Left lung (tissue), 10 donors: ENCODE data around the gene ZNF814. TPM values are rescaled to one million over a fixed set of nuclear protein-coding genes. Genes with fewer than 3 reads are reported as not detected.
A peak's percentile ranks its signal among the peaks of the same experiment; 100 is the strongest.
"Not testable (repeated sequence)": the region's sequence is repeated elsewhere in the genome, so short reads cannot be mapped to it uniquely, and the experiment has no call there.

ENCODE experiments used
- ATAC-seq: fragments of 200-7000 bp; cut with Tn5 transposase; one replicate; pipeline ENCODE4 v1.9.1; 2020; ENCODE audit warnings: moderate library complexity
- DNase-seq, 4 donors: peaks; one replicate each; pipeline ENCODE4 v3.0.0-alpha.2; 2013 to 2020
- H3K27ac ChIP-seq, 2 donors: fragments of 200-600 bp; sonication (generic) in 1 of 2; one replicate each; pipeline versions ENCODE4 v1.5.0 to v1.8.0; 2020 to 2021
- H3K27me3 ChIP-seq, 2 donors: fragments of 200-600 bp; sonication (generic) in 1 of 2; one replicate each; pipeline versions ENCODE4 v1.5.0 to v1.8.0; 2020 to 2021
- H3K36me3 ChIP-seq, 2 donors: fragments of 200-600 bp; sonication (generic) in 1 of 2; one replicate each; pipeline versions ENCODE4 v1.5.0 to v1.8.0; 2020 to 2021
- H3K4me1 ChIP-seq, 2 donors: fragments of 200-600 bp; one replicate each; pipeline ENCODE4 v1.8.0; 2021
- H3K4me3 ChIP-seq, 2 donors: fragments of 200-600 bp; sonication (generic) in 1 of 2; one replicate each; pipeline versions ENCODE4 v1.5.0 to v1.8.0; 2020 to 2021; ENCODE audit warnings: mild to moderate bottlenecking in 1 of 2
- H3K9me3 ChIP-seq, 2 donors: fragments of 200-600 bp; sonication (generic) in 1 of 2; one replicate each; pipeline versions ENCODE4 v1.5.0 to v1.8.0; 2020 to 2021
- intact Hi-C, 2 donors: fragments of 100-400 bp; cut with DNase I; formaldehyde crosslinking; loops; one replicate each; pipeline versions ENCODE4 v1.11.2 to v1.14.2; 2022
- polyA plus RNA-seq, 6 donors: library from polyadenylated mRNA; unstranded; fragments of 120-200 nt; gene quantifications; one replicate each; pipeline ENCODE4 v1.2.1, GENCODE V29; 2013; ENCODE audit not compliant: insufficient read length in 6 of 6
- total RNA-seq, 2 donors: library from RNA; stranded (reverse); fragmentation: NEBNext Ultra II Directional; extraction: Animal tissue kit (Norgen Biotek cat#: 25700); gene quantifications; one replicate each; pipeline ENCODE4 v1.2.1, GENCODE V29; 2021
- TF ChIP-seq, protein P1 (sequence below), 2 donors: fragments of 200-600 bp; sonication (generic) in 1 of 2; IDR thresholded peaks; one replicate each; pipeline versions ENCODE4 v1.5.0 to v1.8.0; 2021; ENCODE audit warnings: antibody characterized with exemption in 2 of 2
- donor health status: DM: no; HTN: yes; CAD: no.
- donor health status: DM: no; HTN: no; CAD: no.

Gene ZNF814
- total and polyA plus RNA-seq, 8 donors: 10.7 to 71.2 (median 62.3) TPM

DNA sequence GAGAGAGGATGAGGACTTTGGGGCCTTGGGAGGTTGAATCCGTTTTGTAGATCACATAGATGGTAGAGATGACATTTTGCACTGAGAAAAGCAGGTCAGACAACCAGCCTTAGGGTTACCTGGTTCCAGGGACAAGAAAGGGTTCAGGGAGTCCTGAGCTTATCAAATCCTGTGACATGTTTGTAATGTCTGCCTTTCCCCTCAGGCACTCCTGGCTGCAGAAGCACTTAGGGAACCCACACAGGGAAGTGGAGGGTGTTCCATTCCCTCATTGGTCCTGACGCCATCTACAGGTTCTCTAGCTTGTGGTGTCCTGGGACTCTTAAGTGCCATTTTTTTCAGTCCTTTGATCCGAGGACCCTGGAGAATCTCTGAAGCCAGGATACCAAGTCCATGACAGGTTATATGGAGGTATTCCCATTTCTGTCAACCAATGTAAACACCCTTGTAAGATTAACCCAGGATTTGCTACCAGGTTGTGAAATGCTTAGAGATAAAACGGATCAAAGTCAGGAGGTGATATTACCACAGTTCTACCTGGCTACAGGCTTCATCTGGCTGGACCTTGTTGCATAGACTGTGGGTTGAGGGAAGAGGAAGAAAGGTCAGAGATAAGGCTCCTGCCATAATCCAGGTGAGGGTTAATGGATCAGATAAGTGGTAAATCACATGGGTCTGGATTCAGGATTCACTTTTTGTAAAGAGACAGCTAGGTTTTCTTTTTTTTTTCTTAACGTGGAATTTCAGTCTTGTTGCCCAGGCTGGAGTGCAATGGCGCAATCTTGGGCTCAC, 36.8 kb downstream of the ZNF814 start:
- ATAC-seq, H3K9me3 ChIP-seq, H3K4me3 ChIP-seq, DNase-seq, H3K27ac ChIP-seq, intact Hi-C loops, H3K27me3 ChIP-seq: not testable (repeated sequence)
- peaks cover 12 to 17% of the 10 kb centered on the region in 2 donors for H3K4me1 ChIP-seq
- H3K36me3 ChIP-seq: peaks cover 0 to 30% of the 10 kb centered on the region in 2 donors

DNA sequence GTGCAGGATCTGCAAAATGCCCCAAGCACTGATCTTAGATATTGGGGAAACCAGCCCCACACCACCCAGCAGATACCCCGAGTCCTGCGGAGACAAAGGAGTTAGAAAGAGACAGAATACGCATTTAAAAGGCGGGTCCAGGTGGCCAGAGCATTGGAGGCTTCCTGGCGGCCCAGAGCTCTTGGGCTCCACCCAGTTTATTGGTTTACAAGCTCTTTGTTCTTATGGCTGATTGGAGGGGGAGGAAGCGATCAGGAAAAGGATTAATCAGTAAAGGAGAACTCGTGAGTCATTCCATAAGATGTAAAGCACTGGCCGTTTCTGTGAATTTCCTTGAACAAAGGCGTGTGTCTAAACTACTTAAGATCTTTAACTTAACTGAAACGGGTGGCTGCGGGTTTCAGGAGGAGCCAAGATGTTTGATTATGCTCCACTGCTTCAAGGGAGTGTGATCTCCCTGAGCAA, 38.3 kb downstream of the ZNF814 start:
- H3K4me3 ChIP-seq: peak overlapping the region; percentile 69 to 73
- H3K36me3 ChIP-seq: peaks cover 0 to 21% of the 10 kb centered on the region in 2 donors
- peak; percentile 17 for ATAC-seq
- H3K9me3 ChIP-seq: no peaks in the 10 kb centered on the region
- TF ChIP-seq, protein P1, sequence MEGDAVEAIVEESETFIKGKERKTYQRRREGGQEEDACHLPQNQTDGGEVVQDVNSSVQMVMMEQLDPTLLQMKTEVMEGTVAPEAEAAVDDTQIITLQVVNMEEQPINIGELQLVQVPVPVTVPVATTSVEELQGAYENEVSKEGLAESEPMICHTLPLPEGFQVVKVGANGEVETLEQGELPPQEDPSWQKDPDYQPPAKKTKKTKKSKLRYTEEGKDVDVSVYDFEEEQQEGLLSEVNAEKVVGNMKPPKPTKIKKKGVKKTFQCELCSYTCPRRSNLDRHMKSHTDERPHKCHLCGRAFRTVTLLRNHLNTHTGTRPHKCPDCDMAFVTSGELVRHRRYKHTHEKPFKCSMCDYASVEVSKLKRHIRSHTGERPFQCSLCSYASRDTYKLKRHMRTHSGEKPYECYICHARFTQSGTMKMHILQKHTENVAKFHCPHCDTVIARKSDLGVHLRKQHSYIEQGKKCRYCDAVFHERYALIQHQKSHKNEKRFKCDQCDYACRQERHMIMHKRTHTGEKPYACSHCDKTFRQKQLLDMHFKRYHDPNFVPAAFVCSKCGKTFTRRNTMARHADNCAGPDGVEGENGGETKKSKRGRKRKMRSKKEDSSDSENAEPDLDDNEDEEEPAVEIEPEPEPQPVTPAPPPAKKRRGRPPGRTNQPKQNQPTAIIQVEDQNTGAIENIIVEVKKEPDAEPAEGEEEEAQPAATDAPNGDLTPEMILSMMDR (IDR thresholded peaks at IDR 0.05): no peak
- intact Hi-C loops: no loop called here
- H3K27ac ChIP-seq: peak overlapping the region in 1 of 2 donors; percentile 68
- no peaks in the 10 kb centered on the region for H3K27me3 ChIP-seq
- DNase-seq: no peak
- peaks cover 12 to 17% of the 10 kb centered on the region in 2 donors for H3K4me1 ChIP-seq

DNA sequence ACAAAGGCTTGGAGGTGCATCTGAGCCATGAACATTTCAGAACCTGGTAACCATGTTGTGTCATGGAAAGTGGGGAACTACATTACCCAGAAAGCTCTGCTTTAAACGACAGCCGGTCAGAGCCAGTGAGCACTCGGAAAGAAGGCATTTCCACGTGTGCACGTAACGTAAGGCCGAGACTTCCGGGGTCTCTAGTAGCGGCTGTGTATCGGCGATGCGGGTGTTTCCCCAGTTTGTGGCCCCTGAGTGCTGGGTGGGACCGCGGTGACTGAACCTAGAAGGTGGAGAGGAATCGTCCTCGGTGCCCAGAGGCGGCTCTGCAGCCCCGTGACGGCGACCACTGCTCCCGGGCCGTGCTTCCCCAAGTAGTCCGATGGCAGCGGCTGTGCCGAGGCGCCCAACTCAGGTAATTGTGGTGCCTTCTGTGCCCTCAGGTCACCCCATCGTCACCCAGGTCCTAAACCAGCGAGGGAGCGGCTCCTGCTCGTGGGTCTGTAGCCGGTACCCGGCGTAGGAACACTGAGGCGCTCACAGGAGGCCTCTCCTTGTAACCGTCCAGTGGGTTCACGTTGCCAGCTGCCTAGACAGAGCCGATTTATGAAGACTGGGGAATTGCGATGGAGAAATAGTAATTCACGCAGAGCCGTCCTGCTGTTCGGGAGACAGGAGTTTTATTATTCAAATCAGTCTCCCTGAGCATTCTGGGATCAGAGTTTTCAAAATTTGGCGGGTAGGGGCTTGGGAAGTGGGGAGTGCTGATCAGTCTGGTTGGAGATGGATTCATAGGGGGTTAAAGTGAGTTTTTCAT, 39.0 kb downstream of the ZNF814 start, which contains the start of gene ZNF587:
Gene ZNF587 (plus strand): TSS at position 194 of the 808 bp plus-strand sequence. CDS start 180 bp downstream, at position 374.
- intact Hi-C loops, H3K9me3 ChIP-seq, H3K27me3 ChIP-seq: not testable (repeated sequence)
- Histone ChIP-seq H3K4me1 (peaks cover 12 to 17% of the 10 kb centered on the region in 2 donors), H3K4me3 (peak within 1 kb of the TSS; percentile 69 to 73), H3K36me3 (peaks cover 0 to 14% of the 10 kb centered on the region in 2 donors), H3K27ac (peak within 1 kb of the TSS; percentile 63 to 68)
- DNase-seq: peak; percentile 51 to 85 (median 80)
- peak; percentile 99 for ATAC-seq

DNA sequence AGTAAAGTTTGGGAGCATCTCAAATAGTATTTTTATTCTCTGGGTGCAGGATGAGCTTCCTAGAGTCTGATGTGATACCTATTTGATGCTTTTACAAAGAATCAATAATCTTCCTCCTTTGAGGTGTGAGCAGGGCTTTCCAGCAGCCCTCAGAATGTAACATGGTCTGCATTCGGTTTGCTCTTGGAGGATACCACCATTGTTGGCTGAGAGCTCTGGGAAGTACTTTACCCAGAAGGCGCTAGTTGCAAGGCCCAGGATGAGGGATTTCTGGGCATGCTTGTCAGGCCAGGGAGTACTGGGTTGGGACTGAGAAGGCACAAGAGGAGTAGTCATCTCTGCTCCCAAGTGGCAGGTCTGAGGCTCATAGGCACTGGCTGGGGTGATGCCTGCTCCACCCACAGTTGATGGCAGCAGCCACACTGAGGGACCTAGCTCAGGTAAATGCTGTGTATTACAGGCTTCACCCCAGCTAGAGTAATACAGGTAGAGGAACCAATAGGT, 39.6 kb downstream of the ZNF814 start:
- intact Hi-C loops, H3K27me3 ChIP-seq, H3K27ac ChIP-seq, H3K9me3 ChIP-seq, DNase-seq, H3K36me3 ChIP-seq: not testable (repeated sequence)
- Histone ChIP-seq H3K4me1 (peaks cover 12 to 17% of the 10 kb centered on the region in 2 donors), H3K4me3 (peak overlapping the region in 1 of 2 donors; percentile 73)
- ATAC-seq: peak; percentile 25

DNA sequence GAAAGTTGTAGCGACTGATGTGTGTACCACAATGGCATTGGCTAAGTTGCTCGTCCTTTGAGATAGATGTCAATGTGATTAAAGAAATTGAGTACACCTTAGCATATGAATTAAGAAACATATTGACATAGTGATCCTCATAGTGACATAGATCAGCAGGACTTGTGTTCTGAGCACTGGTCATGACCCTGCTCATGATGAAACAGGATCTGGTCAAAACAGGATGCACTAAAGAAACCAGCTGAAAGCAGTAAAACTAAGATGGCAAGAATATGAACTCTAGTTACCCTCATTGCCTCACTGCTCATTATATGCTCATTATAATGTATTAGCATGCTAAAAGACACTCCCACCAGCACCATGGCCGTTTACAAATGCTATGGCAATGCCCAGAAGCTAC, 41.7 kb downstream of the ZNF814 start:
- H3K27me3 ChIP-seq, DNase-seq, H3K27ac ChIP-seq, H3K4me3 ChIP-seq, H3K9me3 ChIP-seq, intact Hi-C loops, ATAC-seq: not testable (repeated sequence)
- Histone ChIP-seq H3K4me1 (peaks cover 12 to 17% of the 10 kb centered on the region in 2 donors), H3K36me3 (peaks cover 0 to 20% of the 10 kb centered on the region in 2 donors)

DNA sequence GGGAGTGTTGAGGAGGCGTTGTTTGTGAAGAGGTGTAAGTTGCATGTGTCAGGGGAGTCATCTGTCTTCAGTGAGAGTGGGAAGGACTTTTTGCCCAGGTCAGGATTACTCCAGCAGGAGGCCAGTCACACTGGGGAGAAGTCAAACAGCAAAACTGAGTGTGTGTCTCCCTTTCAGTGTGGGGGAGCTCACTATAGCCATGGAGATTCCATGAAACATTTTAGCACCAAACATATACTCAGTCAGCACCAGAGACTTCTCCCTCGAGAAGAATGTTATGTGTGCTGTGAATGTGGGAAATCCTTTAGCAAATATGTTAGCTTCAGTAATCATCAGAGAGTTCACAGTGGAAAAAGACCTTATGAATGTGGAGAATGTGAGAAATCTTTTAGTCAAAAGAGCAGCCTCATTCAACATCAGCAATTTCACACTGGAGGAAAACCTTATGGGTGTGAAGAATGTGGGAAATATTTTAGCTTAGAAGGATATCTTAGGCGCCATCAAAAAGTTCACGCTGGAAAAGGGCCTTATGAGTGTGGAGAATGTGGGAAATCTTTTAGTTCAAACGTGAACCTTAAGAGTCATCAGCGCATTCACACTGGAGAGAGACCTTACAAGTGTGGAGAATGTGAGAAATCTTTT, 47.6 kb downstream of the ZNF814 start:
- no peak overlapping the region for H3K27ac ChIP-seq
- no peak for ATAC-seq
- H3K27me3 ChIP-seq: no peaks in the 10 kb centered on the region
- TF ChIP-seq, protein P1 (IDR thresholded peaks at IDR 0.05): no peak
- H3K4me1 ChIP-seq: no peaks in the 10 kb centered on the region
- H3K36me3 ChIP-seq: peaks cover 0 to 48% of the 10 kb centered on the region in 2 donors
- no peak for DNase-seq
- H3K4me3 ChIP-seq: no peak overlapping the region
- no peaks in the 10 kb centered on the region for H3K9me3 ChIP-seq
- intact Hi-C loops: no loop called here

DNA sequence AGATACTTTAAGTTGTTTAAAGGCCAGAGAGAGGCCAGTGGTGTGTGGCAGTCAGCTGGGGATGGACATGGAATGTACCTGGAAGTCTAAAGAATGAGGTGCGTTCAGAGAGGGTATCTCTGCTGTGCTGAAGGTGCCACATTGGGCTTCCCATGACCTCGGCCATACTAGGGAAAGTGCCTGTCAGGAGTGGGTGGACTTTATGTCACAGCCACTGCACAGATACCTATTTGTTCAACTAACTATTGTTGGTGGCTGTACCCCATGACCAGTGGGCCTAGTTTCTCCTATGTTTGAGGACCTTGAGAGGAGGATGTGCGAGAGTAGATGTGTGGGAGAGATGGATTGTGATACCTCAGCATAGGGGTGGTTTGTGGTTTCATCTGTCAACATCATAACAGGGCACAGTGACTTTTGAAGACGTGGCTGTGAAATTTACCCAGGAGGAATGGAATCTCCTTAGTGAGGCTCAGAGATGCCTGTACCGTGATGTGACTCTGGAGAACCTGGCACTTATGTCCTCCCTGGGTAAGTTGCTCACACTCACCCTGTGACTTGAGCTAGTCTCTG, 50.1 kb downstream of the ZNF814 start:
- H3K4me3 ChIP-seq, H3K4me1 ChIP-seq, H3K9me3 ChIP-seq, H3K27me3 ChIP-seq, DNase-seq, ATAC-seq, intact Hi-C loops, H3K27ac ChIP-seq: not testable (repeated sequence)
- peaks cover 0 to 45% of the 10 kb centered on the region in 2 donors for H3K36me3 ChIP-seq

DNA sequence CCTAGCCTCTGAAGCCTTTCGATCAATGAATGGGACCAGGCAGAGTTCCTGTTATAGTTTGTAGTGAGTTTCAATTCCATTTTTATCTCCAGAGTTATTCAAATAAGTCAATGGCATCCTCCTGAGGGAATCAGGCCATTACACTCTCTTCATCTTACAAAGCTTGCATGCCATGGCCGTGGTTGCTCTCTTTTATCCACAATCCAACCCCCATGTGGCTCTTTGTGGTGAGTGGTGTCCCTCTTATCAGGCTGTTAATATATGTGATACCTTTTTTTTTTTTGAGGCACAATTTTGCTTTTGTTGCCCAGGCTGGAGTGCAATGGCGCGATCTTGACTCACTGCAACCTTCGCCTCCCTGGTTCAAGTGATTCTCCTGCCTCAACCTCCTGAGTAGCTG, 51.8 kb downstream of the ZNF814 start:
- peaks cover 0 to 31% of the 10 kb centered on the region in 2 donors for H3K36me3 ChIP-seq
- H3K9me3 ChIP-seq, H3K4me1 ChIP-seq, ATAC-seq, DNase-seq, H3K4me3 ChIP-seq, intact Hi-C loops, H3K27me3 ChIP-seq, H3K27ac ChIP-seq: not testable (repeated sequence)
